COLO829 (cell line): Measurements from ENCODE around the gene UBE2E2.

Source experiments
- DNase-seq: peaks from one replicate; pipeline ENCODE4 v3.0.0; 2012; ENCODE audit warnings: low spot score

Gene UBE2E2

GRCh38 chr3:23240171-23240785 lies 37.2 kb downstream of the UBE2E2 start:
- DNase-seq: peak; percentile 4

GRCh38 chr3:23241256-23241655 lies 38.1 kb downstream of the UBE2E2 start:
- no peak for DNase-seq

GRCh38 chr3:23242106-23242505 lies 39.0 kb downstream of the UBE2E2 start:
- no peak for DNase-seq

- no peak for DNase-seq
Measured at GRCh38 chr3:23244324-23245041, 41.4 kb downstream of the UBE2E2 start.

GRCh38 chr3:23246651-23247050 lies 43.5 kb downstream of the UBE2E2 start:
- no peak for DNase-seq

- DNase-seq: no peak
Measured at GRCh38 chr3:23248594-23249131, 45.5 kb downstream of the UBE2E2 start.

- no peak for DNase-seq
Measured at GRCh38 chr3:23249961-23250360, 46.8 kb downstream of the UBE2E2 start.

GRCh38 chr3:23252122-23252521 lies 49.0 kb downstream of the UBE2E2 start:
- no peak for DNase-seq

GRCh38 chr3:23253214-23253613 lies 50.1 kb downstream of the UBE2E2 start:
- DNase-seq: no peak

GRCh38 chr3:23254282-23254681 lies 51.2 kb downstream of the UBE2E2 start:
- DNase-seq: no peak

- DNase-seq: no peak
Measured at GRCh38 chr3:23254835-23255234, 51.7 kb downstream of the UBE2E2 start.

GRCh38 chr3:23256741-23257435 lies 53.8 kb downstream of the UBE2E2 start:
- DNase-seq: no peak

- DNase-seq: no peak
Measured at GRCh38 chr3:23258110-23258509, 55.0 kb downstream of the UBE2E2 start.

- DNase-seq: no peak
Measured at GRCh38 chr3:23259515-23259914, 56.4 kb downstream of the UBE2E2 start.

GRCh38 chr3:23262766-23263165 lies 59.6 kb downstream of the UBE2E2 start:
- no peak for DNase-seq

- no peak for DNase-seq
Measured at GRCh38 chr3:23263796-23264195, 60.7 kb downstream of the UBE2E2 start.

- DNase-seq: no peak
Measured at GRCh38 chr3:23264413-23264812, 61.3 kb downstream of the UBE2E2 start.

- DNase-seq: no peak
Measured at GRCh38 chr3:23270423-23270822, 67.3 kb downstream of the UBE2E2 start.

- no peak for DNase-seq
Measured at GRCh38 chr3:23271876-23272741, 69.0 kb downstream of the UBE2E2 start.

GRCh38 chr3:23272820-23273219 lies 69.7 kb downstream of the UBE2E2 start:
- DNase-seq: no peak

GRCh38 chr3:23275061-23275460 lies 71.9 kb downstream of the UBE2E2 start:
- no peak for DNase-seq

- no peak for DNase-seq
Measured at GRCh38 chr3:23275814-23276213, 72.7 kb downstream of the UBE2E2 start.
